Neutrophil (primary cell): ENCODE measurements around the gene WNT3.

Experiments used
- H3K27ac ChIP-seq: fragments of 200-600 bp; sonication (generic); 2 replicates; pipeline ENCODE4 v1.5.1; 2016; ENCODE audit warnings: mild to moderate bottlenecking, moderate library complexity
- H3K27me3 ChIP-seq: fragments of 200-600 bp; sonication (generic); 2 replicates; pipeline ENCODE4 v1.6.0; 2016; ENCODE audit warnings: mild to moderate bottlenecking
- H3K36me3 ChIP-seq: fragments of 200-600 bp; sonication (generic); 2 replicates; pipeline ENCODE4 v1.5.1; 2017
- H3K4me1 ChIP-seq, 2 experiments: fragments of 200-600 bp in 1 of 2; sonication (generic) in 1 of 2; 1 replicate in 1 of 2; 2 replicates in 1 of 2; pipeline versions ENCODE4 v1.5.1 to v1.6.1; 2013 to 2016; ENCODE audit warnings: low read depth in 1 of 2, low read length in 1 of 2, mild to moderate bottlenecking in 1 of 2, moderate library complexity in 1 of 2; ENCODE audit not compliant: control insufficient read depth in 1 of 2, insufficient read depth in 1 of 2
- H3K4me3 ChIP-seq, 2 experiments: fragments of 200-600 bp in 1 of 2; sonication (generic) in 1 of 2; 1 replicate in 1 of 2; 2 replicates in 1 of 2; pipeline ENCODE4 v1.5.1; 2013 to 2016; ENCODE audit warnings: low read depth in 1 of 2, low read length in 1 of 2, mild to moderate bottlenecking in 1 of 2, moderate library complexity in 1 of 2
- H3K9me3 ChIP-seq: fragments of 200-600 bp; sonication (generic); 2 replicates; pipeline ENCODE4 v1.5.1; 2016
- TF ChIP-seq, protein P1 (sequence below): fragments of 200-600 bp; sonication (generic); IDR thresholded peaks from 2 replicates; pipeline ENCODE4 v1.5.1; 2016; ENCODE audit warnings: antibody characterized with exemption

The WNT3 gene

GRCh38 chr17:46745376-46745775 is 73.1 kb downstream of the WNT3 start:
- Histone ChIP-seq H3K4me3 (no peak overlapping the region), H3K36me3 (peaks cover 42% of the 10 kb centered on the region), H3K27me3 (no peaks in the 10 kb centered on the region), H3K9me3 (no peaks in the 10 kb centered on the region), H3K27ac (no peak overlapping the region), H3K4me1 (no peaks in the 10 kb centered on the region)
- TF ChIP-seq, protein P1, sequence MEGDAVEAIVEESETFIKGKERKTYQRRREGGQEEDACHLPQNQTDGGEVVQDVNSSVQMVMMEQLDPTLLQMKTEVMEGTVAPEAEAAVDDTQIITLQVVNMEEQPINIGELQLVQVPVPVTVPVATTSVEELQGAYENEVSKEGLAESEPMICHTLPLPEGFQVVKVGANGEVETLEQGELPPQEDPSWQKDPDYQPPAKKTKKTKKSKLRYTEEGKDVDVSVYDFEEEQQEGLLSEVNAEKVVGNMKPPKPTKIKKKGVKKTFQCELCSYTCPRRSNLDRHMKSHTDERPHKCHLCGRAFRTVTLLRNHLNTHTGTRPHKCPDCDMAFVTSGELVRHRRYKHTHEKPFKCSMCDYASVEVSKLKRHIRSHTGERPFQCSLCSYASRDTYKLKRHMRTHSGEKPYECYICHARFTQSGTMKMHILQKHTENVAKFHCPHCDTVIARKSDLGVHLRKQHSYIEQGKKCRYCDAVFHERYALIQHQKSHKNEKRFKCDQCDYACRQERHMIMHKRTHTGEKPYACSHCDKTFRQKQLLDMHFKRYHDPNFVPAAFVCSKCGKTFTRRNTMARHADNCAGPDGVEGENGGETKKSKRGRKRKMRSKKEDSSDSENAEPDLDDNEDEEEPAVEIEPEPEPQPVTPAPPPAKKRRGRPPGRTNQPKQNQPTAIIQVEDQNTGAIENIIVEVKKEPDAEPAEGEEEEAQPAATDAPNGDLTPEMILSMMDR: no peak

DNA sequence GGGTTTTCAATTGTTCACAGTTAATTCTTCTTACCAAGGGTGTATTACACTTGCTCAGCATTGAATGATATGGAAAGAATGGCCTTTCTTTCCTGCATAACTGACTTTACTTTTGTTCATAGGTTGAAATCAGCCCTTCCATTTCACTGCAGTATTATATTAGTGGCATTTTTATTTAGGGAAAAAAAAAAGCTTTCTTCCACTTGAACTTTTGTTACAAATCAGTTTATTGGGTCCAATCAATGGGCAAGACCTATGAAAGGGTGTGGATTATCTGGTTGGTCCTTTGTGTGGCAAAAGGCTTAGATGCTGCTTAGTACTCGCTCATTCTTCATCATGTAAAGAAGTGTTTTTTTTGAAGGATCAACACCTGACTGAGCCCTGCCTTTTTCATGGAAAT is 74.1 kb downstream of the WNT3 start:
- H3K4me3 ChIP-seq: no peak overlapping the region
- TF ChIP-seq, protein P1: no peak
- H3K4me1 ChIP-seq: no peaks in the 10 kb centered on the region
- no peak overlapping the region for H3K27ac ChIP-seq
- no peaks in the 10 kb centered on the region for H3K27me3 ChIP-seq
- no peaks in the 10 kb centered on the region for H3K9me3 ChIP-seq
- peaks cover 42% of the 10 kb centered on the region for H3K36me3 ChIP-seq

DNA sequence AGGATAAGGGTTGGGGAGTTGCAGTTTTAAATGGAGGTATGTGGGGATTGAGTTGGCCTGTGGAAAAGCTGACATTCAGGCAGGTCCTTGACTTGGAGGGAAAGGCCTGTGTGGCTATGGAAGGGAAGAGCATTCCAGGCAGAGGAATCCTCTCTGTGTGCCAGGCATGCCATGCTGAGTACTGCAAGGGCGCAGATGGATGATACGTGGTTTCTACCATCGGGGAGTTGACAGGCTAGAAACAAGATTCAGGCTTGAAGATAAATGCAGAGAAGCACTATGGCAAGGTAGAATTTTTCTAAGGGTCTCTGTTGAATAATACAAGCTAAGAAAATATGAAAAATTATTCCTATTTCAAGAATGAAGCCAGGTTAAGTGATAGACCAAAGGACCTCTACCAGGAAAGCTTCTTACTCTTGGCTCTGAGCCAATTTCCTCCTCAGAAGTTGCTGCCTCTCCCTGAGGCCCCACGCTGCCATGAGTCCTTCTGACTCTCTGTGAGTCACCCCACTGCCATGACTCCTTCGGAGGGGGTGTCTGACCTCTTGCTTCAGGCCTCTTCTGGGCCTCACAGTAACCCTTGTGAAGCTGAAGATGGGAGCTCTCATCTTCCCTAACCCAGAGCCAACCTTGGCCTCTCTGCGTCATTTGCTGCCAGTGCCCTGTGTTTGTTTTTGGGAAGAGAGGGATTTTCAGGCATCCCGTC is 75.8 kb downstream of the WNT3 start:
- Histone ChIP-seq H3K4me1 (no peaks in the 10 kb centered on the region), H3K27me3 (no peaks in the 10 kb centered on the region), H3K36me3 (peaks cover 42% of the 10 kb centered on the region), H3K4me3 (no peak overlapping the region), H3K9me3 (no peaks in the 10 kb centered on the region), H3K27ac (no peak overlapping the region)
- TF ChIP-seq, protein P1: no peak

DNA sequence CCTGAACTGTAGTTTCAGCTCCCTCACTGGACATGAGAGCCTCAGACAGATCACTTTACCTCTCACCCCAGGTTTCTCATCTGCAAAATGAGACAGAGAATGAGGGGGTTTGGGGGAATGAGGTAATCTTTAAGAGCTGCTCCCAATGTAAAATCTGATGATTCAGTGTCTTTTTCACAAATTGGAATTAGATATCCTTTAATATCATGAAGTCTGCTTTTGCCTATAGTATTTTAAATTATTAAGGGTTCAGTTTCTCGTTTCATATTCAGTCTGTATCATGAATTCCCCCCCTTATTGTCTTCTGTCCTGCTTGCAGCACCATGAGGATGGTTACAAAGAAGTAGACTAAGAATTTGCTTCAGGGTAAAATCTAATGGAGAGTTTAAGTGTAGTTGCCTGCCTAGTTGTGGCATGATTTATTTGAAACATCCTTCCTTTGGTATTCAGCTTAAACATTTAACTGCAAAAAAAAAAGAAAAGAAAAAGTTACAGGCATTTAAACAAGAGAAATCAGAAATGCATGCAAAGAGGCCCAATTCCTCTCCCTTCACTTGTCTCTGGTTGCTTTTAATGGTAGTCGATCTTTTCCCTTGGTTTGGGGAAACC is 77.3 kb downstream of the WNT3 start:
- Histone ChIP-seq H3K27ac (no peak overlapping the region), H3K36me3 (peaks cover 42% of the 10 kb centered on the region), H3K27me3 (no peaks in the 10 kb centered on the region), H3K9me3 (no peaks in the 10 kb centered on the region), H3K4me3 (no peak overlapping the region), H3K4me1 (peaks cover 0 to under 1% of the 10 kb centered on the region in 2 experiments)
- TF ChIP-seq, protein P1: no peak

GRCh38 chr17:46739982-46740381 is 78.5 kb downstream of the WNT3 start:
- peaks cover 42% of the 10 kb centered on the region for H3K36me3 ChIP-seq
- no peak overlapping the region for H3K27ac ChIP-seq
- TF ChIP-seq, protein P1: no peak
- H3K9me3 ChIP-seq: no peaks in the 10 kb centered on the region
- no peaks in the 10 kb centered on the region for H3K27me3 ChIP-seq
- H3K4me1 ChIP-seq: peaks cover 0 to 4% of the 10 kb centered on the region in 2 experiments
- no peak overlapping the region for H3K4me3 ChIP-seq
